Right renal cortex interstitium (tissue), 3 donors: ENCODE measurements around the gene PHOX2B. TPM values are rescaled to one million over a fixed set of nuclear protein-coding genes. Genes with fewer than 3 reads are reported as not detected.

ENCODE experiments used
- DNase-seq, 3 donors: peaks; one replicate each; pipeline ENCODE4 v3.0.0-alpha.2; 2013; ENCODE audit warnings: low read depth in 3 of 3, low spot score in 2 of 3
- polyA plus RNA-seq, 3 donors: library from polyadenylated mRNA; unstranded; fragments of 120-200 nt; gene quantifications; one replicate each; pipeline ENCODE4 v1.2.1, GENCODE V29; 2013; ENCODE audit not compliant: insufficient read length in 3 of 3

Gene PHOX2B
- polyA plus RNA-seq: under 1 TPM; 0.08 to 0.14 (median 0.10) TPM

DNA sequence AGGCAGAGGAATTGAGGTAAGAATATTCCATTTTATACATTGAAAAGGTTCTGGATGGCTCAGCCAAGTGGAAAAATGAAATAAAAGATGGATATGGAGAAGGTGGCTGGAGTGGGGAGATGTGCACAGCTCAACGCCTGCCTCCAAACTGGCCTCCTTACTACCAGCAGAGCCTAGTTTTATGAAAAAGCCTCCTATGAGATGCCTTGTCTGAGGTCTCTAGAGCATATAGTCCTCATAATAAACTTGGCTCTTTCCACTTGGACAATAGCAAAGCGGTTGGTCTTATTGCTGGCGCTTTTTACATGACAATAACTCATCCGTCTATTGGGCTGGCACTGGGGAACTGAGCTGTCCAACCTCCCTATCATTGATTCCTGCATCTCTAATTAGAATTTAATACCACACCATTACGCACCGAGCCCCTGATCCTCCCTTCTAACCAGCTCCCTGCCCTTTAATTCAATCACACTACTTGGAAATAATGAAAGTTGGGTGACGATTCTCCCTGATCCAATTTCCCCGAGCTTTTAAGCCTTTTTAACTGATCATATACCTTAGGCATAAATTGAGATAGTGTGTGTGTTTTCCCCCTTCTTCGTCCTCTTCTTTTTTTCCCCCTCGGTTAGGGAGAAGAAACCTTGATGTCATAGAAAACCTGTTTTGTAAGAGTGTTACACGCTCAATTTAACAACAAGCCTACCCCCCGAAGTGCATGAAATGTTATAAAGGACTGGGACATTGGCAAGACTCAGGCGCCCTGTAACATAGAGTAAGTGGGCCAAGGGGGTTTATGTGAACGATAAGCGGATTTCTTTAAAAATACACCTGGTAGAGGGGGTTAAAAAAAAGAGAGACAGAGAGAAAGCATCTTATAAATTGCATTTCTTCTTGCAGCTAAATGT lies at the start of gene PHOX2B:
TSS of gene PHOX2B (minus strand) at position 155 of the 905 bp plus-strand sequence. CDS start at position 40, 115 bp downstream.
- DNase-seq: no peak

DNA sequence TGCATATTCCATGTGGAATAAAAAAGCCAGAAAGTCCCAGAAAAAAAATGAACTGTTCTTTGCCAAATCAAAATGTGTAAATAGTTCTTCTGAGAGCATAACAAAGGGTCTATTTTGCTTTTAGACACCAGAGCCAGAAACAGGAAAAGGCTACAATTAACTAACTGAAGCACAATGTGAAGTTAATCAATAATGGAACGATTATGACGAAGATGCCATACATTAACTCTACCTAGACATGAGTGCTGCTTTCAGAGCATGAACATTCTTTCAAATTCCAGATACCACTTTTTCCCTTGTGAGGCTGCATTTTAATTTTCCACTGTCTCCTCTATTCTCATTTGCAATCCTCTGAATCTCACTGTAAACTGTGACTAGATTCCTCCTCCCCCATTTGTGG lies 48.7 kb upstream of the PHOX2B start:
- no peak for DNase-seq

GRCh38 chr4:41796545-41797210 lies 48.2 kb upstream of the PHOX2B start:
- DNase-seq: no peak

- no peak for DNase-seq
These were observed 47.4 kb upstream of the PHOX2B start for GRCh38 chr4:41795796-41796385.

DNA sequence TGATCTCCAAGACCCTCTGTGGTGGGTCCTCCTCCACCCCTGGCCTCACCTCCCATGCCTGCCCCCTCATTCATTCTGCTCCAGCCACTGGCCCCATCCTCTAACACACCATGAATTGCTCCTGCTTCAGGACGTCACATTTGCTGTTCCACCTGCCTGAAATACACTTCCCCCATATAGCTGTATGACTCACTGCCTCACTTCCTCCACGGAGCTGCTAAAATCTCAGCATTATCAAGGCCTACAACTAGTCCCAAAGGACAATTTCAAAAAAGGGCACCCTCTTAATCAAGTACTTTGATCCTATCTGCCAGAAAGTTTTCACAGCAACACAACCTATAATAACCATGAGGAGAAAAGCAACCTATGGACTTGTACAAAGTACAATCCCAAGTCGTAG lies 43.6 kb upstream of the PHOX2B start:
- DNase-seq: no peak

GRCh38 chr4:41791557-41791956 lies 43.0 kb upstream of the PHOX2B start:
- no peak for DNase-seq

- DNase-seq: no peak
These were observed 39.4 kb upstream of the PHOX2B start for GRCh38 chr4:41787931-41788330.

DNA sequence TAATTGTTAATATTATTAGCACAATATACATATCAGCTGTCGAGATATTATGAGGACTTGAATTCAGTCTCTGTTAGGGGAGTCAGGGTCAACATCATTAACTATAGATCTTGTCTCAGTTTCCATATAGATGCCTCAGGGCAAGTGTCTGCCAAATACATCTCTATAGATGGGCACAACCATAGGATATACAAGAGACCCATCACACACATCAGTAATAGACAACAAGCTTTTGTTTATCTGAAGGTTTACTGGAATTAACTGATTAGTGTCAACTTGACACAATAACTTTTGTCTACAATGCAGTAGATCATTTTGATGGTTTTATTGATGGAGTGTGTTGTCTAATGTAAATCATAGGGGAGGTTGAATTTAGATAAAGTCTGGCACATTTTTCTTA lies 37.1 kb upstream of the PHOX2B start:
- no peak for DNase-seq

- DNase-seq: no peak
These were observed 35.9 kb upstream of the PHOX2B start for GRCh38 chr4:41784191-41784979.

GRCh38 chr4:41776466-41776865 lies 27.9 kb upstream of the PHOX2B start:
- DNase-seq: no peak

- DNase-seq: no peak
These were observed 15.2 kb upstream of the PHOX2B start for GRCh38 chr4:41763729-41764128.

DNA sequence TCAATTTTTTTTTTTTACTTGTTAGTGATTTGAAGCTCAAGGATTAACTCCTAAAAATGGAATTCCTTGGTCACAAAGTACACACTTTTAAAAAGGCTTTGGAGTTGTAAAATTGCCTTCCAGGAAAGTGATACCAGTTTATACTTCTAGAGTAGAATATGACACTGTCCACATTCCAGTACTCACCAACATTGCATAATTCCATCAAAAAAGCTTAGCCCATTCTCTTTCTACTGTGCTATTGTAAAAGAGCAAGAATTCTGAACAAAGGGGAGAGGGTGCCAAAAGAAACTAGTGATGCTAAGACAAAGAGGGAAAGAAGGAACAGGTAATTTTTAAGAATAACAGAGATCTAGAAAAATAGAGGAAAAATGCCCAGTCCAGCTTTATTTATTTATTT lies 10.4 kb upstream of the PHOX2B start:
- DNase-seq: no peak

- DNase-seq: no peak
These were observed 9.1 kb upstream of the PHOX2B start for GRCh38 chr4:41757521-41758156.

DNA sequence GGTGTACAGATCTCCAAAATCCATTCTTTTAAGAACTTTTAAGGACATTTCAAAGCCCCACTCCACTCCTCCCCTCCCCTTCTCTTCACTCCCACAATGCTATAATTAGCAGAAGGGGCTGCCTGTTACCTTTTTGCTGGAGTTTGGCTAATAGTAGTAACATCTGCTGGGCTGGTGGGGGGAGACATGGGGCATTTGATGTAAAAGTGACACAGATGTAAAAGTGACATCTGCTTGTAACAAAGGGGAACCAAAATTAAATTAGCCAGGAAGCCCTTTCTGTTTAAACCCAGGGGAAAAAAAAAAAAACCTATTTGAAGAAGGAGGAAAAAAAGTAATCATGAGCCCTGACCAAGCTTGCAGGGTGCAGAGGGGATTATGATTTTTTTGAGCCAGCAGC lies 5.4 kb upstream of the PHOX2B start:
- no peak for DNase-seq

DNA sequence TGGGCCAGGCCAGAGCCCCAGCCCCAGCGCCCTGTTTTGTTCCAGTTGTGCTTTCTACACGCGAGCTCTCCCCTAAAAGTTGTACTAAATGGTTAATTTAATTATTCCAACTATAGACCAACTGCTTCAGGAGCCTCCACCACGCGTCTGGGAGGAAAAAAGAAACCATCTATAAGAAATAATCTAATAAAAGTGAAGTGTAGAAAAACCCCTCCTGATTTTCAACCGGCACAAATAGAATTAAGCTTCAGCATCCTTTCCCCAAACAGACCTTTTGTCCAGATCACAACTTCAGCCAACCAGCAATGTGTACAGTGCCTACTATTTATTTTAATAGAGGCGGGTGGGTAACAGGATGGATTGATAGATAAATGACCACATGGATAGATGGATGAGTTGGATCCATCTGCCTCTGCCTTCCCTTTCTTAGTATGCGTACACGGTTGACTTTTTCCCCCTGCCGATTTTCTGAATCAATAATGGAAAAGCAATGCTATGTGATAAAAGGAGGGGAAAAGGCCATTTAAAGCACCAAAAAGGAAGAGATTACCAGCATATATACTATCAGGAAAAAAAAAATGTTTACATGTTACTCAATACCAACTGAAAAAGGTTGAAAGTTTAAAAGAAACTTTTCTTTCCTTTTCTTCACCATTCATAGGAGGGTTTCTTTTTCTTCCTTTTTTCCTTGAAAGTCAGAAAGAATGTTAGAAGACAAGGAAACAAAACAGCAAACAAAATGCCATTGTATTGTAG lies 3.7 kb upstream of the PHOX2B start:
- DNase-seq: no peak

GRCh38 chr4:41751449-41752061 lies 3.0 kb upstream of the PHOX2B start:
- DNase-seq: no peak

DNA sequence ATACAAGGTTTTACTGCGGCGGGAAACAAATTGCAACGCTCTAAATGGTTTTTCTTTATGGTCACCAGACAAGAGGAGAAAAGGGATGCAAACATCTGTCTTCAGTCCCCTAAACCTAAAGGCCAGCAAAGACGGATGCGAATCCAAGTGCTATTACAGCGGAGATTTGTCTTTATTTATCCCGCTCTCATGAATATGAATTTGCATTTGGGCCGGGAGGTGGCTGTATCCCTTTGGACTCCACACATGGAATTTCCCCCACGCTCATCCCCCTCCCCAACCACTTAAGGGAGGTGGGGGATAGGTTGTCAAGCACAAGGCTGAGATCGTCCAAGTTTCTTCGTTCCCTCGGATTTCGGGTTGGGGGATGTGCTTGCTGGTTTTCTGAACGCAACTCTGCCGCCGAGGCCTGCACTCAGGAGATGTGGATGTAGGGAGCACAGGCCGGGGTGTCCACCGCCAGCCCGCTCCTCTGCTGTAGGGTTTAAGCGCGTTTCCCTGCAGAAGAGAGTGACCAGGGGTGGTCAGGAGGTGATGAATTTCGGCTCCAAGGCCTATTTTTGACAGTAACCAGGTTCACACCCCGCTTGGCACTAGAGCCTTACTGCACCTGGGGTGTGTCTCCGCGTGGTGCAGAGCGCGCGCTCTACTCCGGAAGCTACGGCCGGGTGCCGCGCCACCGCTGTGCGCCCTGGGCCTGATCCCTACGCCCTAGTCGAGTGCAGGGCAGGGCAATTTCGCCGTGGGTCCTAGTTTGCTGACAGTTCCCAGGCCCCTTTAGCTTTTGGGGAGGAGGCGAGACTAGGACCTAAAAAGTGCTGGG lies 2.3 kb upstream of the PHOX2B start:
- DNase-seq: no peak

GRCh38 chr4:41750121-41750625 lies 1.6 kb upstream of the PHOX2B start:
- DNase-seq: no peak
